ENCODE results near the gene ARMH4.
"Not testable (repeated sequence)": the region's sequence is repeated elsewhere in the genome, so short reads cannot be mapped to it uniquely, and the experiment has no call there.

The ARMH4 gene

DNA sequence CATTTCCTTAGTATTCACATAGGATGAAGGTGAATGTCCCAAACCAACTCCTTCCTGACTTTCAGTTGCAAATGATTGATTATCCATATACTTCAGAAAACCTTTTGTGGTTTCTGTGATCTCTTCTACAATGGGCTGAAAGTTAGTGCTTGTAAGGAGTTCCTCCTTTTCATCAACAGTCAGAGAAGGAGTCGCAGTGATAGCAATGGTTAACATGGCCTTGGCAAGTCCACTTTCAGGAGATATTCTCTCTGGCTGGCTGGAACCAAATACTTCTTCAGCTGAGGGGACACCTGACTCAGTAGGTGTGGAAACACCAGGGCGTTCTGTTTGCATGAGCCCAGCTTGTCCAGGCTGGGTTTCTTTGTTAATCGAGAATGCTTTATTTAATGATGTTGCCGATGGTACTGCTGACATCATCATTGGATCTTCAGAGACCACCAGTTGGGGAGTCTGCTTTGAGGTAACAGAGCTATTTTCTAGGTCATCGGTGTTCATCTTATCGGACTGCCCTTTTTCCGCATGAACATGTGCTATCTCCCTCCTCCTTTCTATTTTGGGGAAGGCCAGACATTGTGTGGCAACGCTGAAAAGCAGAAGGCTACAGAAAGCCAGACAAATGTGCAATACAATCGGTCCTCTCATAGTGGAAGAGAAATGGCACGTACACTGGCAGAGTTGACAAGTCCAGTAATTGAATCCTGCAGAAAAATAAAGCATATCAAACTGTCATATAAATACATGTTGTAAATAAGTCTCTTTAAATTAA, 13.1 kb downstream of the ARMH4 start:
- Histone ChIP-seq H3K27ac (ENCODE audit: low read length) (no peak overlapping the region), H3K4me3 (ENCODE audit: low read length) (no peak overlapping the region), H3K27me3 (ENCODE audit: control insufficient read depth, insufficient read depth, low read length) (no peaks in the 10 kb centered on the region), H3K4me1 (ENCODE audit: control insufficient read depth, low read depth, low read length) (no peaks in the 10 kb centered on the region), H3K9me3 (ENCODE audit: control insufficient read depth, low read depth, low read length) (no peaks in the 10 kb centered on the region), H3K36me3 (ENCODE audit: control insufficient read depth, low read depth, low read length) (no peaks in the 10 kb centered on the region), H3K9ac (ENCODE audit: low read length) (no peak overlapping the region)

DNA sequence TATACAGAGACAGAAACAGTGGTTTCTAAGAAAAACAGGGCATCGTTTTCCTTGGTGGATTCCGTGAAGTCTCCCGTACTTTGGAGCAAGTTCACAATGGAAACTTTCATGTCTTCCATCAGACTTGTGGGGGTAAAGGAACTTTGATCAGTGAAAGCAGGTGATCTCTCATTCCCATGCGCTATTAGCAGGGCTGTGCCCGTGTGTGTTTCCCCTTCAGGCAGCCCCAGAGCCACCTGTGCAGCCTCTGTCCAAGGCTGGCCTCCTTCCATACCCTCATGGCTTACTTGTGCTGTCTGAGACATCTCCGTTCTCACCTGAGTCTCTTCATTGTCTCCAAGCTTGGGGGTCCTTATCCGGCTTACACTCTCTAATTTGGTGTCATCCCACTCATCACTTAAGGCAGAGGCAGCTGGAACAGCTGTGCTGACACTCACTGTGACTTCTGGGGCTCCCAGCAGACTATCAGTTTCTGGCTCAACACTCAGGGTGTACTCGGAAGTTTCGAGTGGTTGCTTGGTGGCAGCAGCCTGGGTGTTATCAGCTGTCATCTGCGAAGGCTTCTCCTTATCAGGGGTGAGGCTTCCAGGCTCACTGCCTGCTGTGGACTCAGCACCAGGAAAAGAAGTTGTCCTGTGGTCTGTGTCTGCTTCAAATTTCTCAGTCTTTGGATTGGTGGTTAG, 13.8 kb downstream of the ARMH4 start:
- Histone ChIP-seq H3K9ac (ENCODE audit: low read length) (no peak overlapping the region), H3K4me1 (ENCODE audit: control insufficient read depth, low read depth, low read length) (no peaks in the 10 kb centered on the region), H3K9me3 (ENCODE audit: control insufficient read depth, low read depth, low read length) (no peaks in the 10 kb centered on the region), H3K27ac (ENCODE audit: low read length) (no peak overlapping the region), H3K36me3 (ENCODE audit: control insufficient read depth, low read depth, low read length) (no peaks in the 10 kb centered on the region), H3K4me3 (ENCODE audit: low read length) (no peak overlapping the region), H3K27me3 (ENCODE audit: control insufficient read depth, insufficient read depth, low read length) (no peaks in the 10 kb centered on the region)

DNA sequence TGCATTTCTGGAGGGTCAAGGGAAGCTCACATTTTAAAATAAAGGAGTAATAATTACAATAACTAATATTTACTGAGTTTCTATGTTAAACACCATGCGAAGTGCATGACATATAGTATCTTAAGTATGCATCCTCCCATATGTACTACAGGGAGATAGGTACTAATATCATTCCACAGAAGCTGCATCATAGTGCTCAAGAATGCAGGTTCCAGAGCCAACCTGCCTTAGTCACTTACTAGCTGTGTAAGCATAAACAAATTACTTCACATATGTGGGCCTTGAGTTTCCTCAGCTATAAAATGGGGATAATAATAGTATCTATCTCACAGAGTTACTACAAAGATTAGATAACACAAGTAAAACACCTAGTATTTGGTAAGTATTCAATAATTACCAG, 18.3 kb downstream of the ARMH4 start:
- no peaks in the 10 kb centered on the region for H3K9me3 ChIP-seq (ENCODE audit: control insufficient read depth, low read depth, low read length)
- H3K36me3 ChIP-seq (ENCODE audit: control insufficient read depth, low read depth, low read length): no peaks in the 10 kb centered on the region
- H3K4me1 ChIP-seq (ENCODE audit: control insufficient read depth, low read depth, low read length): no peaks in the 10 kb centered on the region
- H3K9ac ChIP-seq (ENCODE audit: low read length): no peak overlapping the region
- H3K4me3 ChIP-seq (ENCODE audit: low read length): no peak overlapping the region
- no peak overlapping the region for H3K27ac ChIP-seq (ENCODE audit: low read length)
- no peaks in the 10 kb centered on the region for H3K27me3 ChIP-seq (ENCODE audit: control insufficient read depth, insufficient read depth, low read length)

DNA sequence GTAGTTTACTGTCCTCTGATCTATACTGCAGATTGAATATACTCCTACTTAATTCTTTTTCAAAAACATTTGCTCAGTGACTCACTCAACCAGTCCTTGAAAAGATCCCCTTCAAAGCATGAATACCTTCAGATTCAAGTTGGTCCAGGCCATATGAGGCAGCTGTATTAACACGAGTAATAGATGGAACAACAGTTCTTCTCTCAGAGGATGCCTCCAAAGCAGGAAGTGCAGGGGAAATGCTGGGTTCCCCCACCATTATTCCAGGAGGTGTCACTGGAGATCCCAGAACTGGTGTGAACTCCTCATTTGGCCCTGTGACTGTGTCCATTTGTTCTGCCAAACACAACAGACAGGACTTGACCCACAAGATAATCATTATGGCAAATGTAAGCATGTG, 20.6 kb downstream of the ARMH4 start:
- Histone ChIP-seq H3K9me3 (ENCODE audit: control insufficient read depth, low read depth, low read length) (peaks cover 1% of the 10 kb centered on the region), H3K9ac (ENCODE audit: low read length) (no peak overlapping the region), H3K27ac (ENCODE audit: low read length) (no peak overlapping the region), H3K4me1 (ENCODE audit: control insufficient read depth, low read depth, low read length) (no peaks in the 10 kb centered on the region), H3K36me3 (ENCODE audit: control insufficient read depth, low read depth, low read length) (no peaks in the 10 kb centered on the region), H3K4me3 (ENCODE audit: low read length) (no peak overlapping the region), H3K27me3 (ENCODE audit: control insufficient read depth, insufficient read depth, low read length) (no peaks in the 10 kb centered on the region)

DNA sequence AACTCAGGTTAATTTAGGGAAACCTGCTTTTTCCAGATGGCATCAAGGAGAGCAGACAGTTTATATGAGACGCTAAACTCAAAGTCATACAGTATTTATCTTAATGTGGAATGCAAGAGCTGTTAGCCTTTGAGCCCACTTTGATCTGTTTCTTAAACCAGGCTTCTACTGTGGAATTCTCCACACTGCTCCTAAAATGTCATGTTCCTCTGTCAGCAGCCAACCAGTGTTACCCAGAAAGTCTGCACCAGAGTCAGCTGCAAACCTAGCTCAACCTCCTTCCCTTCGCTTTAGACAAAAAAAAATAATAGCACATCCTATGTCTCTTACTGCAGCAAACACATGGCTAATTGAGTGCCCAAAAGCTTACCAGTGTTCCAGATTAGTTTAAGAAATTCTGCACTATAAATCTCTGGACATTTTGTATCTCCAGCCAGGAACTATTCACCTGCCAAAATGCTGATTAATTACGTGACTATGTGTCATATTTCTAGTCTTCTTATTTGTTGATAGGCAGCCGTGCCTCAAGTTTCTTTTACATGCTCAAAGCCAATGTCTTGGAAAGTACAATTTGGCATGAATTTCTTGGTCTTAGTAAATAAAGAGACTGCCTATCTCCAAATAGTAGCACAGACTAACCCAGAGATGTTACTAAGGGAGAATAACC, 21.8 kb downstream of the ARMH4 start:
- no peak overlapping the region for H3K27ac ChIP-seq (ENCODE audit: low read length)
- no peaks in the 10 kb centered on the region for H3K36me3 ChIP-seq (ENCODE audit: control insufficient read depth, low read depth, low read length)
- no peak overlapping the region for H3K9ac ChIP-seq (ENCODE audit: low read length)
- H3K9me3 ChIP-seq (ENCODE audit: control insufficient read depth, low read depth, low read length): peaks cover 5% of the 10 kb centered on the region
- H3K27me3 ChIP-seq (ENCODE audit: control insufficient read depth, insufficient read depth, low read length): no peaks in the 10 kb centered on the region
- H3K4me3 ChIP-seq (ENCODE audit: low read length): no peak overlapping the region
- H3K4me1 ChIP-seq (ENCODE audit: control insufficient read depth, low read depth, low read length): no peaks in the 10 kb centered on the region

DNA sequence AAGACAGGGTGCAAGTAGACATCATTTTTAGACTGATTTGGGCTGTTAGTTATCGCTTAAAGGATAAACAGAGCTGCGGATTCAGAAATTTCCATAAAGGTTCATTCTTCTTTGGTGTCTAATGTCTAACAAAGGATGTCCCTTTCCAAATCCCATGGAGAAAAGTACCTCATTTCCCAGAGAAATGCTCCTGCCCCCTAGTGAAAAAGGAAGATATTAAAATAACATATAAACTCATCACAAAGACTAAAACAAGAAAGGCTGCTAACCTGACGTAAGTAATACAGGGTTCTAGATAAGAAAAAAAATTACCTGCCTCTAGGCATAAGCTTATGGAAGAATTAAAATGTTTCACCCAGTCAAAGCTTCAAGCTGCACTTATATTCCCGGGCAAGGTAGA, 22.8 kb downstream of the ARMH4 start:
- no peak overlapping the region for H3K27ac ChIP-seq (ENCODE audit: low read length)
- no peaks in the 10 kb centered on the region for H3K36me3 ChIP-seq (ENCODE audit: control insufficient read depth, low read depth, low read length)
- H3K27me3 ChIP-seq (ENCODE audit: control insufficient read depth, insufficient read depth, low read length): no peaks in the 10 kb centered on the region
- peaks cover 5% of the 10 kb centered on the region for H3K9me3 ChIP-seq (ENCODE audit: control insufficient read depth, low read depth, low read length)
- no peak overlapping the region for H3K9ac ChIP-seq (ENCODE audit: low read length)
- no peaks in the 10 kb centered on the region for H3K4me1 ChIP-seq (ENCODE audit: control insufficient read depth, low read depth, low read length)
- H3K4me3 ChIP-seq (ENCODE audit: low read length): no peak overlapping the region

DNA sequence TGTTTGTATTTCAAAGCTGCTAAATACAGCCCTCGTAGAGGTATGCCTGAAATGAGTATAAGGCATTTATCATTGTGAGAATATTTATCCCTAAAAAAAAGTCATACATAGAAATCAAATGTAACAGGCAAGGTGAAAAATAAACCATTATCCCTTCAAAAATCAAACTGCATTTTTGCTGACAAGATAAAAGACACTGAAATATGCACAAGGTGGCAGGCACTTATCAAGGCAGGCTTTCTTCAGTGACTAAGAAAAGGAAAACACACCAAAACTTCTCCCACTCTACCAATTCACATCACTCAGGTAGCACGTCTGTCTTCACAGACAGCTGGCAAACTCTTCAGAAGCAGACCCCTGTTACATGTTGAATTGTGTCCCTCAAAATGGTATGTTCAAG, 23.6 kb downstream of the ARMH4 start:
- H3K9ac ChIP-seq (ENCODE audit: low read length): no peak overlapping the region
- no peaks in the 10 kb centered on the region for H3K36me3 ChIP-seq (ENCODE audit: control insufficient read depth, low read depth, low read length)
- H3K4me3 ChIP-seq (ENCODE audit: low read length): no peak overlapping the region
- no peaks in the 10 kb centered on the region for H3K27me3 ChIP-seq (ENCODE audit: control insufficient read depth, insufficient read depth, low read length)
- H3K4me1 ChIP-seq (ENCODE audit: control insufficient read depth, low read depth, low read length): no peaks in the 10 kb centered on the region
- no peak overlapping the region for H3K27ac ChIP-seq (ENCODE audit: low read length)
- peaks cover 5% of the 10 kb centered on the region for H3K9me3 ChIP-seq (ENCODE audit: control insufficient read depth, low read depth, low read length)

DNA sequence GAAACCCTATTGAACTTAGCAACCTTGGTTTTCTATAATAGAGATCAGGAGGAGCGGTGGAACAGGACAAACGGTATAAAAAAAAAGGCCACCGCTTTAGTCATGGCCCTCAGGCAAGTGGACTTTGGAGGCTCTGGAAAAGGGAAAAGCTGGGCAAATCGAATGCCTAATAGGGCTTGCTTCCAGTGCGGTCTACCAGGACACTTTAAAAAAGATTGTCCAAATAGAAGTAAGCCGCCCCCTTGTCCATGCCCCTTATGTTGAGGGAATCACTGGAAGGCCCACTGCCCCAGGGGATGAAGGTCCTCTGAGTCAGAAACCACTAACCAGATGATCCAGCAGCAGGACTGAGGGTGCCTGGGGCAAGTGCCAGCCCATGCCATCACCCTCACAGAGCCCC, 29.5 kb downstream of the ARMH4 start:
- not testable (repeated sequence) for H3K4me3 ChIP-seq (ENCODE audit: low read length); H3K4me1 ChIP-seq (ENCODE audit: control insufficient read depth, low read depth, low read length); H3K27ac ChIP-seq (ENCODE audit: low read length); H3K36me3 ChIP-seq (ENCODE audit: control insufficient read depth, low read depth, low read length); H3K9me3 ChIP-seq (ENCODE audit: control insufficient read depth, low read depth, low read length); H3K9ac ChIP-seq (ENCODE audit: low read length); H3K27me3 ChIP-seq (ENCODE audit: control insufficient read depth, insufficient read depth, low read length)

DNA sequence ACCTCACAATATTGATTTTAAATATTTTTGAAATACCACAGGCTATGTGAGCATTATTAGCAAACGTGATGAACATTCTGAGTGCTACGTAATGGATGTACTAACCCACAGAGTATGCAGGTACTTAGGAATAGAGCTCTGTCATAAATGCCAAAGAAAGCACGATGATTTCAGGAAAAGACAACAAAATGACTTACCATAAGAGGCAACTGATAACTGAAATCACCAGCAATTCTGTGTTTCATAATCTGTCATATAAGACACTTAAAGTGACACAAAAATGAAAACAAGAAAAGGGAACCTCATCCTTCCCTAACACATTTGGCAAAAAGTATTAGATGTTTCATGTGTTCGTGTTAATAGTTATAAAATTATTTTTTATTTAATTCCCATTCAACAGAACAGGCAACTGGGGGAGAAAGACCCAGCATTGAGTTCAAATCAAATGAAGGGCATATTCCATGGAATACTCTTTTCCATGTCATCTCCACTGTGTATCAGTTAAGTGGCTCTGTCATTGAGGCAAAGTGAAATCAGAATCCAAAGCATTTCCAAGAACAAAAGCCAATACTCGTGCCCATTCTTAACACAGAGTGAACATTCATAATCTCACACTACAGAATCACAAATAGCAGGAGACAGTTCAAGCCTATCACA, 30.4 kb downstream of the ARMH4 start:
- no peak overlapping the region for H3K9ac ChIP-seq (ENCODE audit: low read length)
- H3K27me3 ChIP-seq (ENCODE audit: control insufficient read depth, insufficient read depth, low read length): no peaks in the 10 kb centered on the region
- H3K36me3 ChIP-seq (ENCODE audit: control insufficient read depth, low read depth, low read length): no peaks in the 10 kb centered on the region
- peaks cover 5% of the 10 kb centered on the region for H3K9me3 ChIP-seq (ENCODE audit: control insufficient read depth, low read depth, low read length)
- H3K4me3 ChIP-seq (ENCODE audit: low read length): no peak overlapping the region
- H3K4me1 ChIP-seq (ENCODE audit: control insufficient read depth, low read depth, low read length): no peaks in the 10 kb centered on the region
- no peak overlapping the region for H3K27ac ChIP-seq (ENCODE audit: low read length)

DNA sequence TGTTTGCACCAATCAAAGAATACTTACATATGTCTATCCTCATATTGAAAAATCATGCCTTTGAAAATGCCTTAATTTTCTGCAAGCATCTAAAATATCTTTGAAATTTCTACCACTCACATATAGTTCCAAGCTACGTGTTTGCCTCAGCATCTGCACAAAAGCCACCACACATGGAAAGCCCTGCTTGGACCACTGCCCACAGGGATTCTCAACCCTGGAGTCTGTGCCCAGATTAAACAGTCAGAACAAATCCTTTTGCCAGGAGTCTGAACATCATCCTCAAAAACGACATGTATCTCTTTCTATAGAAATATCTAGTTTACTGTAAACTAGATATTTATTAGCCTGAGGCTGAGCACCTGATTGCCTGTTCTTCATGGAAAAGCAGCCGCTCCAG, 32.6 kb downstream of the ARMH4 start:
- Histone ChIP-seq H3K27me3 (ENCODE audit: control insufficient read depth, insufficient read depth, low read length) (no peaks in the 10 kb centered on the region), H3K4me1 (ENCODE audit: control insufficient read depth, low read depth, low read length) (no peaks in the 10 kb centered on the region), H3K27ac (ENCODE audit: low read length) (no peak overlapping the region), H3K9me3 (ENCODE audit: control insufficient read depth, low read depth, low read length) (no peaks in the 10 kb centered on the region), H3K4me3 (ENCODE audit: low read length) (no peak overlapping the region), H3K9ac (ENCODE audit: low read length) (no peak overlapping the region), H3K36me3 (ENCODE audit: control insufficient read depth, low read depth, low read length) (no peaks in the 10 kb centered on the region)

DNA sequence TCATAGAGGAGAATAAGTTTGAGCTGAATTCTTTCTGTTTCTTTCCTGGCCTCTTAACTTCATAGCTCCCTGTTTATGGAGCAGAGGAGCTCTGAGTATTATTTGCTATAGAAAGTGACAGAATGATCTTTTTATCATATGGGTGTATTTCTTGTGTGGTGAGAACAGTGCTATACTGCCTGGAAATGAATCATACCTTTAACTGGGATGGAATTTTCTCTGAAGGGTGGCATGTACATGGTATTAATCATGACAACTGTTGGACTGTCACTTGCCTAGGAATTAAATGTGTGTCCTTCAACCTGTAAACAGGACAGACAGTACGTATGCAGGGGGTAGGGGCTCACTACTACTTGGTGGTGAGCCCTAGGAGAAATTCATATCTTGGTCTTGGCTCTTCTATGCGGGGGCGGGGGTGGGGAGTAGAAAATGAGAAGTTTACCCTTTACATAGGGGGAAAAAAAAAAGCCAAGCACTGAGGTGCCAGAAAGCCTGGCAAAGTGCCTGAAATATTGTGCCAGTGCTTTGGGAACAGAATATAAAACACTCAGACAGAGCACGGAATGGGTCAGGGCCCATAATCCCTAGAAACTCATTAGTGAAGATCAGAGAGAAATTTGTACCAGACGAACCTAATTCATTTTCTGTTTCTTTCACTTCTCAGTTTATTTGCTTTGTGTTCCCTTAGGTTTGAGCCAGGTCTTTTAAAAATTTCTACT, 33.8 kb downstream of the ARMH4 start:
- no peak overlapping the region for H3K9ac ChIP-seq (ENCODE audit: low read length)
- H3K4me1 ChIP-seq (ENCODE audit: control insufficient read depth, low read depth, low read length): no peaks in the 10 kb centered on the region
- H3K4me3 ChIP-seq (ENCODE audit: low read length): no peak overlapping the region

More for the DNA sequence above, 33.8 kb downstream of the ARMH4 start:
- Histone ChIP-seq H3K27ac (ENCODE audit: low read length) (no peak overlapping the region), H3K27me3 (ENCODE audit: control insufficient read depth, insufficient read depth, low read length) (no peaks in the 10 kb centered on the region), H3K36me3 (ENCODE audit: control insufficient read depth, low read depth, low read length) (no peaks in the 10 kb centered on the region), H3K9me3 (ENCODE audit: control insufficient read depth, low read depth, low read length) (no peaks in the 10 kb centered on the region)
